Activated CD8-positive, alpha-beta memory T cell treated with anti-CD3 and anti-CD28 coated beads, Interleukin-2, amount 50 U/mL, for 4 hours (primary cell): Measurements from ENCODE around the gene NFE2L2.
"Not testable (repeated sequence)": the region's sequence is repeated elsewhere in the genome, so short reads cannot be mapped to it uniquely, and the experiment has no call there.

Experiments
- DNase-seq: peaks from one replicate; pipeline ENCODE4 v3.0.0-alpha.2; 2020

Gene NFE2L2

GRCh38 chr2:177231270-177231669, 33.3 kb downstream of the NFE2L2 start:
- no peak for DNase-seq

- no peak for DNase-seq
These were observed 34.9 kb downstream of the NFE2L2 start for GRCh38 chr2:177229442-177230242.

GRCh38 chr2:177225965-177226360, 38.6 kb downstream of the NFE2L2 start:
- no peak for DNase-seq

- not testable (repeated sequence) for DNase-seq
These were observed 41.1 kb downstream of the NFE2L2 start for GRCh38 chr2:177223436-177223835.

- DNase-seq = no peak
These were observed 42.6 kb downstream of the NFE2L2 start for GRCh38 chr2:177221970-177222369.

GRCh38 chr2:177221534-177221933, 43.0 kb downstream of the NFE2L2 start:
- DNase-seq = no peak

- DNase-seq = not testable (repeated sequence)
These were observed 44.7 kb downstream of the NFE2L2 start for GRCh38 chr2:177219787-177220186.

GRCh38 chr2:177217247-177217843, 47.2 kb downstream of the NFE2L2 start:
- no peak for DNase-seq

GRCh38 chr2:177212891-177213856, 51.4 kb downstream of the NFE2L2 start:
- DNase-seq = peak; percentile 90

GRCh38 chr2:177212106-177212890, 52.2 kb downstream of the NFE2L2 start, which contains the start of gene HNRNPA3:
Gene HNRNPA3 (plus strand): TSS chr2:177212794. CDS start chr2:177212800, 6 bp downstream.
- peak; percentile 100 for DNase-seq

- no peak for DNase-seq
These were observed 52.9 kb downstream of the NFE2L2 start for GRCh38 chr2:177211576-177212105.

GRCh38 chr2:177211169-177211568, 53.4 kb downstream of the NFE2L2 start:
- DNase-seq = no peak

GRCh38 chr2:177207101-177207500, 57.4 kb downstream of the NFE2L2 start:
- DNase-seq = no peak

- no peak for DNase-seq
These were observed 60.1 kb downstream of the NFE2L2 start for GRCh38 chr2:177204417-177204816.

GRCh38 chr2:177201919-177202346, 62.6 kb downstream of the NFE2L2 start:
- no peak for DNase-seq

GRCh38 chr2:177200419-177200818, 64.1 kb downstream of the NFE2L2 start:
- not testable (repeated sequence) for DNase-seq

GRCh38 chr2:177195194-177195593, 69.3 kb downstream of the NFE2L2 start:
- DNase-seq = no peak

GRCh38 chr2:177193240-177193639, 71.3 kb downstream of the NFE2L2 start:
- DNase-seq = no peak

- DNase-seq = no peak
These were observed 71.7 kb downstream of the NFE2L2 start for GRCh38 chr2:177192788-177193187.

- DNase-seq = no peak
These were observed 73.6 kb downstream of the NFE2L2 start for GRCh38 chr2:177190941-177191340.

- no peak for DNase-seq
These were observed 75.8 kb downstream of the NFE2L2 start for GRCh38 chr2:177188482-177189469.
